Stomach smooth muscle (tissue), 2 donors: ENCODE data around the gene CMIP.
"Not testable (repeated sequence)": the region's sequence is repeated elsewhere in the genome, so short reads cannot be mapped to it uniquely, and the experiment has no call there.

Experiments used
- H3K27ac ChIP-seq: one replicate; pipeline ENCODE4 v1.7.0; 2013; ENCODE audit warnings: mild to moderate bottlenecking, low read length, inconsistent platforms
- H3K27me3 ChIP-seq, 2 donors: one replicate each; pipeline ENCODE4 v1.7.0; 2013; ENCODE audit warnings: low read length in 2 of 2; ENCODE audit not compliant: insufficient read depth in 2 of 2, control insufficient read depth in 1 of 2
- H3K36me3 ChIP-seq, 2 donors: one replicate each; pipeline ENCODE4 v1.7.0; 2013; ENCODE audit warnings: low read length in 2 of 2; ENCODE audit not compliant: control insufficient read depth in 2 of 2, insufficient read depth in 2 of 2
- H3K4me1 ChIP-seq: one replicate; pipeline ENCODE4 v1.7.0; 2013; ENCODE audit warnings: low read length; ENCODE audit not compliant: control insufficient read depth, insufficient read depth
- H3K4me3 ChIP-seq, 2 donors: one replicate each; pipeline ENCODE4 v1.7.0; 2013; ENCODE audit warnings: low read length in 2 of 2
- H3K9ac ChIP-seq, 2 donors: one replicate each; pipeline ENCODE4 v1.7.0; 2013; ENCODE audit warnings: low read length in 2 of 2, mild to moderate bottlenecking in 1 of 2
- H3K9me3 ChIP-seq, 2 donors: one replicate each; pipeline ENCODE4 v1.7.0; 2013; ENCODE audit warnings: low read length in 2 of 2; ENCODE audit not compliant: control insufficient read depth in 2 of 2
- donor health status: healthy.
- donor health status: Pancreatic carcinoma.

The CMIP gene

GRCh38 chr16:81422153-81422552 lies 22.5 kb upstream of the CMIP start:
- not testable (repeated sequence) for H3K4me1 ChIP-seq, H3K4me3 ChIP-seq, H3K9me3 ChIP-seq, H3K27me3 ChIP-seq, H3K9ac ChIP-seq, H3K27ac ChIP-seq, H3K36me3 ChIP-seq

- peaks cover 5% of the 10 kb centered on the region for H3K4me1 ChIP-seq
- no peak overlapping the region for H3K4me3 ChIP-seq
- H3K9ac ChIP-seq: no peak overlapping the region
- H3K27ac ChIP-seq: no peak overlapping the region
- H3K36me3 ChIP-seq: no peaks in the 10 kb centered on the region
- no peaks in the 10 kb centered on the region for H3K9me3 ChIP-seq
- H3K27me3 ChIP-seq: no peaks in the 10 kb centered on the region
Observed at GRCh38 chr16:81424771-81425170, 19.8 kb upstream of the CMIP start.

- H3K27me3 ChIP-seq: no peaks in the 10 kb centered on the region
- peaks cover 10% of the 10 kb centered on the region for H3K4me1 ChIP-seq
- H3K36me3 ChIP-seq: no peaks in the 10 kb centered on the region
- no peak overlapping the region for H3K4me3 ChIP-seq
- no peak overlapping the region for H3K27ac ChIP-seq
- H3K9me3 ChIP-seq: no peaks in the 10 kb centered on the region
- H3K9ac ChIP-seq: no peak overlapping the region
Observed at GRCh38 chr16:81427219-81427618, 17.4 kb upstream of the CMIP start.

GRCh38 chr16:81429045-81429521 lies 15.5 kb upstream of the CMIP start:
- H3K4me3 ChIP-seq: no peak overlapping the region
- H3K9ac ChIP-seq: no peak overlapping the region
- no peaks in the 10 kb centered on the region for H3K9me3 ChIP-seq
- H3K4me1 ChIP-seq: peaks cover 10% of the 10 kb centered on the region
- no peaks in the 10 kb centered on the region for H3K36me3 ChIP-seq
- no peaks in the 10 kb centered on the region for H3K27me3 ChIP-seq
- H3K27ac ChIP-seq: no peak overlapping the region

- Histone ChIP-seq H3K27me3 (no peaks in the 10 kb centered on the region), H3K36me3 (no peaks in the 10 kb centered on the region), H3K9me3 (no peaks in the 10 kb centered on the region), H3K27ac (no peak overlapping the region), H3K4me1 (peaks cover 10% of the 10 kb centered on the region), H3K9ac (no peak overlapping the region), H3K4me3 (no peak overlapping the region)
Observed at GRCh38 chr16:81431554-81432353, 12.9 kb upstream of the CMIP start.

GRCh38 chr16:81432937-81433557 lies 11.6 kb upstream of the CMIP start:
- H3K4me1 ChIP-seq: peaks cover 10% of the 10 kb centered on the region
- no peak overlapping the region for H3K9ac ChIP-seq
- no peaks in the 10 kb centered on the region for H3K27me3 ChIP-seq
- no peak overlapping the region for H3K4me3 ChIP-seq
- H3K36me3 ChIP-seq: no peaks in the 10 kb centered on the region
- H3K9me3 ChIP-seq: no peaks in the 10 kb centered on the region
- no peak overlapping the region for H3K27ac ChIP-seq

GRCh38 chr16:81435103-81435502 lies 9.5 kb upstream of the CMIP start:
- H3K9ac ChIP-seq: no peak overlapping the region
- no peaks in the 10 kb centered on the region for H3K9me3 ChIP-seq
- no peaks in the 10 kb centered on the region for H3K27me3 ChIP-seq
- peaks cover 6% of the 10 kb centered on the region for H3K4me1 ChIP-seq
- H3K36me3 ChIP-seq: no peaks in the 10 kb centered on the region
- no peak overlapping the region for H3K4me3 ChIP-seq
- no peak overlapping the region for H3K27ac ChIP-seq

- Histone ChIP-seq H3K36me3 (no peaks in the 10 kb centered on the region), H3K9ac (no peak overlapping the region), H3K27ac (no peak overlapping the region), H3K4me1 (peaks cover 6% of the 10 kb centered on the region), H3K4me3 (no peak overlapping the region), H3K9me3 (no peaks in the 10 kb centered on the region), H3K27me3 (no peaks in the 10 kb centered on the region)
Observed at GRCh38 chr16:81435567-81435966, 9.0 kb upstream of the CMIP start.

- H3K36me3 ChIP-seq: no peaks in the 10 kb centered on the region
- peaks cover 6% of the 10 kb centered on the region for H3K4me1 ChIP-seq
- H3K9me3 ChIP-seq: no peaks in the 10 kb centered on the region
- no peaks in the 10 kb centered on the region for H3K27me3 ChIP-seq
- H3K4me3 ChIP-seq: no peak overlapping the region
- H3K9ac ChIP-seq: no peak overlapping the region
- no peak overlapping the region for H3K27ac ChIP-seq
Observed at GRCh38 chr16:81436386-81436785, 8.2 kb upstream of the CMIP start.

- H3K27me3 ChIP-seq: no peaks in the 10 kb centered on the region
- no peaks in the 10 kb centered on the region for H3K36me3 ChIP-seq
- H3K4me3 ChIP-seq: no peak overlapping the region
- H3K9ac ChIP-seq: no peak overlapping the region
- peaks cover 3% of the 10 kb centered on the region for H3K4me1 ChIP-seq
- no peaks in the 10 kb centered on the region for H3K9me3 ChIP-seq
- no peak overlapping the region for H3K27ac ChIP-seq
Observed at GRCh38 chr16:81437865-81438264, 6.7 kb upstream of the CMIP start.
